Caco-2 (cell line): Measurements from ENCODE around the gene TTC33. TPM values are rescaled to one million over a fixed set of nuclear protein-coding genes. Genes with fewer than 3 reads are reported as not detected.

Source experiments
- BruUV-seq: library from RNA; stranded (reverse); fragments of 400-500 nt; replicated peaks from 2 replicates; lab custom pipeline; 2021; lab: Mats Ljungman, UMichigan
- CTCF ChIA-PET: fragments of 300-600 bp; sonication (Branson Sonifier 250); formaldehyde crosslinking; loops from one replicate; lab custom pipeline; 2022; ENCODE audit warnings: antibody characterized with exemption; lab: Charles Lee
- POLR2A ChIA-PET: fragments of 300-600 bp; sonication (Branson Sonifier 250); formaldehyde crosslinking; loops from one replicate; lab custom pipeline; 2022; ENCODE audit warnings: antibody characterized with exemption; lab: Charles Lee
- DNase-seq, 2 experiments: peaks; one replicate each; pipeline versions ENCODE4 v3.0.0 to v3.0.0-alpha.2; 2020 to 2022
- H3K27me3 ChIP-seq: replicated peaks from 2 replicates; pipeline ENCODE4 v1.6.0; 2011; ENCODE audit warnings: low read length; ENCODE audit not compliant: control insufficient read depth, insufficient read depth
- H3K36me3 ChIP-seq: 2 replicates; pipeline ENCODE4 v1.5.1; 2011; ENCODE audit warnings: low read length; ENCODE audit not compliant: control insufficient read depth, insufficient read depth
- H3K4me1 ChIP-seq: fragments of 250-450 bp; sonication (Bioruptor Pico); 2 replicates; pipeline ENCODE4 v1.5.1; 2020; ENCODE audit warnings: mild to moderate bottlenecking
- H3K4me3 ChIP-seq: 2 replicates; pipeline ENCODE4 v1.5.1; 2011; ENCODE audit warnings: low read depth, mild to moderate bottlenecking, control low read depth, low read length
- H3K9me3 ChIP-seq: fragments of 250-450 bp; sonication (Bioruptor Pico); 2 replicates; pipeline ENCODE4 v1.5.1; 2020; ENCODE audit warnings: mild to moderate bottlenecking, moderate library complexity
- H3K27ac Mint-ChIP-seq: one replicate; pipeline ENCODE4 v1.8.0; 2022; ENCODE audit warnings: mixed read lengths; ENCODE audit not compliant: unreplicated experiment
- H3K27me3 Mint-ChIP-seq: one replicate; pipeline ENCODE4 v1.8.0; 2022; ENCODE audit warnings: mixed read lengths; ENCODE audit not compliant: insufficient read depth, unreplicated experiment
- H3K36me3 Mint-ChIP-seq: one replicate; pipeline ENCODE4 v1.8.0; 2022; ENCODE audit warnings: mild to moderate bottlenecking, mixed read lengths; ENCODE audit not compliant: insufficient read depth, unreplicated experiment
- H3K4me1 Mint-ChIP-seq: one replicate; pipeline ENCODE4 v1.8.0; 2022; ENCODE audit warnings: low read depth, mixed read lengths; ENCODE audit not compliant: unreplicated experiment
- H3K4me3 Mint-ChIP-seq: one replicate; pipeline ENCODE4 v1.8.0; 2022; ENCODE audit warnings: mild to moderate bottlenecking, moderate library complexity, mixed read lengths; ENCODE audit not compliant: unreplicated experiment
- H3K9me3 Mint-ChIP-seq: one replicate; pipeline ENCODE4 v1.8.0; 2022; ENCODE audit warnings: mixed read lengths; ENCODE audit not compliant: unreplicated experiment
- intact Hi-C: fragments of 100-400 bp; cut with micrococcal nuclease; formaldehyde crosslinking; loops from one replicate; pipeline ENCODE4 v1.10.0; 2022; ENCODE audit not compliant: unreplicated experiment
- total RNA-seq: library from RNA; stranded (reverse); gene quantifications from 2 replicates; pipeline ENCODE4 v1.2.3, GENCODE V29; 2022
- TF ChIP-seq, protein P1 (sequence below), 2 experiments: fragments of 200-600 bp in 1 of 2; IDR thresholded peaks; 1 replicate in 1 of 2; 2 replicates in 1 of 2; pipeline versions ENCODE4 v1.5.1 to v1.8.0; 2011 to 2022; ENCODE audit warnings: antibody characterized with exemption in 1 of 2, control low read depth in 1 of 2, inconsistent platforms in 1 of 2, low read depth in 1 of 2, low read length in 1 of 2, mild to moderate bottlenecking in 1 of 2, moderate library complexity in 1 of 2; ENCODE audit not compliant: insufficient read depth in 1 of 2, severe bottlenecking in 1 of 2, unreplicated experiment in 1 of 2

TTC33 gene
- total RNA-seq, 1 experiment from 2014 or later = 8.6 TPM

DNA sequence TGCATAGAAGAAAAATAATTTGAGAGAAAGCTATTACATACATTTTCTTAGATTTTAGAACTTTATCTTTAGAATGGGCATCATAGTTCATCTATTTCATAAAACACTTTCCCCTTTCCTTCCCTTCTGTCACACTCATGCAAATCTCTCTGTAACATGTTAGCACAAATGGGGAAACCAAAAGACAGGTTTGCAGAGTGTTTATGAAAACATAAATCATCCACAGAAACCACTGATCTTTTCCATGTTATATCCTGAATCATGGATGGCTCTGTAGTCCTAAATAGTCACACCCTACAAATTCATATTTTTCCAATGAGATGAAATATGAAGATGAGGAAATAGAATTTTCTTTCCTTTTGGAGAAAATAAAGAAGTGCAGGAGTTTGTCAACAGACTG lies 198.9 kb downstream of the TTC33 start:
- no peaks in the 10 kb centered on the region for H3K36me3 Mint-ChIP-seq
- H3K4me3 Mint-ChIP-seq = no peak overlapping the region

DNA sequence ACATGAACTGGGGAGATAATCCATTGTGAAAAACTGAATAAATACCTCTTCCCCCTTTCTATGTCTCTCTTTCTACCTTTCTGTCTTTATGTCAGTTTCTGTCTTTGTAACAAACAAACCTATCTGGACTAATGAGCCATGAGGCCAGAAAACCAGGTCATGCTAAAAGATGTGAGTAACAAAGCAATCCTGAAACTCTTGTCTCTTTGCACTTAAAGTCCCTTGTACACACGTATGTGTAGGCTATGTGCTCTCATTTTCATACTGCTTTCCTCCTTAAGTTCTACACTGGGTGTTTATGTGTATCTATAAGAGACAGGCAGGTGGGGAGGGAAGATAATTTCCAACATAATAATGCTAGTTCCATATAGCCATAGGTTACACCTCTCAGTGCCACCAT lies 199.9 kb downstream of the TTC33 start:
- POLR2A ChIA-PET = no interaction called here
- Mint-ChIP-seq H3K4me3 (no peak overlapping the region), H3K27ac (no peak overlapping the region)

More for the DNA sequence above, 198.9 kb downstream of the TTC33 start:
- intact Hi-C loops = no loop called here
- BruUV-seq = no TSS peak
- DNase-seq = no peak
- Mint-ChIP-seq H3K4me1 (peaks cover 6% of the 10 kb centered on the region), H3K27me3 (no peaks in the 10 kb centered on the region), H3K9me3 (no peaks in the 10 kb centered on the region), H3K27ac (no peak overlapping the region)
- ChIA-PET POLR2A (no interaction called here), CTCF (no interaction called here)
- H3K4me3 ChIP-seq = no peak overlapping the region
- TF ChIP-seq, protein P1, sequence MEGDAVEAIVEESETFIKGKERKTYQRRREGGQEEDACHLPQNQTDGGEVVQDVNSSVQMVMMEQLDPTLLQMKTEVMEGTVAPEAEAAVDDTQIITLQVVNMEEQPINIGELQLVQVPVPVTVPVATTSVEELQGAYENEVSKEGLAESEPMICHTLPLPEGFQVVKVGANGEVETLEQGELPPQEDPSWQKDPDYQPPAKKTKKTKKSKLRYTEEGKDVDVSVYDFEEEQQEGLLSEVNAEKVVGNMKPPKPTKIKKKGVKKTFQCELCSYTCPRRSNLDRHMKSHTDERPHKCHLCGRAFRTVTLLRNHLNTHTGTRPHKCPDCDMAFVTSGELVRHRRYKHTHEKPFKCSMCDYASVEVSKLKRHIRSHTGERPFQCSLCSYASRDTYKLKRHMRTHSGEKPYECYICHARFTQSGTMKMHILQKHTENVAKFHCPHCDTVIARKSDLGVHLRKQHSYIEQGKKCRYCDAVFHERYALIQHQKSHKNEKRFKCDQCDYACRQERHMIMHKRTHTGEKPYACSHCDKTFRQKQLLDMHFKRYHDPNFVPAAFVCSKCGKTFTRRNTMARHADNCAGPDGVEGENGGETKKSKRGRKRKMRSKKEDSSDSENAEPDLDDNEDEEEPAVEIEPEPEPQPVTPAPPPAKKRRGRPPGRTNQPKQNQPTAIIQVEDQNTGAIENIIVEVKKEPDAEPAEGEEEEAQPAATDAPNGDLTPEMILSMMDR (IDR thresholded peaks at IDR 0.05; ENCODE audit: insufficient read depth in 1 of 2, low read depth in 1 of 2, low read length in 1 of 2, severe bottlenecking in 1 of 2, unreplicated experiment in 1 of 2) = no peak
- H3K36me3 ChIP-seq = no peaks in the 10 kb centered on the region
- 0 out of 2 replicates have a peak, but pooled peaks cover 7% of the 10 kb centered on the region for H3K4me1 ChIP-seq
- no peaks in the 10 kb centered on the region for H3K9me3 ChIP-seq
- H3K27me3 ChIP-seq = no peaks in the 10 kb centered on the region

DNA sequence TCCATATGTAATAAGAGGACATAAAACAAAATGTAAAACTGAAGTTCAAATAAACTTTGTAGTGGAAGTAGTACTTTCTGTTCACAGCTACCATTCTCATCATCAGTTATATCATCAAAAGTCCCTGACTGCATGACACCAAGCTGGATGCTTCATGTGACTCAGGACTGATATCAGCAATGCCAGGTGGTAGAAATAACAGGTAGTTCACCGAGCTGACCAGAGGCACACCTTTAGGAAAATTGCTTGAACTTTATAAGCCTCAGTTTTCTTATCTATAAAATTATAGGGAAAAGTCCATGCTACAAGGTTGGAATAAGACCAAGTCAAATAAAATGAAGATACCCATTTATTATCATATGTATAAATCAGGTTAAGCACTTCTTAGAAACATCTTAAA lies 200.9 kb downstream of the TTC33 start:
- ChIA-PET POLR2A (no interaction called here), CTCF (no interaction called here)
- H3K36me3 Mint-ChIP-seq = no peaks in the 10 kb centered on the region
- H3K4me1 Mint-ChIP-seq = peaks cover 8% of the 10 kb centered on the region
- H3K9me3 Mint-ChIP-seq = no peaks in the 10 kb centered on the region
- H3K27me3 Mint-ChIP-seq = no peaks in the 10 kb centered on the region
- Histone ChIP-seq H3K36me3 (no peaks in the 10 kb centered on the region), H3K4me3 (no peak overlapping the region), H3K27me3 (no peaks in the 10 kb centered on the region), H3K4me1 (0 out of 2 replicates have a peak, but pooled peaks cover 7% of the 10 kb centered on the region), H3K9me3 (no peaks in the 10 kb centered on the region)
- H3K4me3 Mint-ChIP-seq = no peak overlapping the region
- TF ChIP-seq, protein P1 (IDR thresholded peaks at IDR 0.05; ENCODE audit: insufficient read depth in 1 of 2, low read depth in 1 of 2, low read length in 1 of 2, severe bottlenecking in 1 of 2, unreplicated experiment in 1 of 2) = no peak
- BruUV-seq = no TSS peak
- no peak overlapping the region for H3K27ac Mint-ChIP-seq
- no peak for DNase-seq
- intact Hi-C loops = no loop called here

More for the DNA sequence above, 199.9 kb downstream of the TTC33 start:
- Histone ChIP-seq H3K27me3 (no peaks in the 10 kb centered on the region), H3K9me3 (no peaks in the 10 kb centered on the region), H3K4me3 (no peak overlapping the region), H3K36me3 (no peaks in the 10 kb centered on the region), H3K4me1 (0 out of 2 replicates have a peak, but pooled peaks cover 7% of the 10 kb centered on the region)
- no peaks in the 10 kb centered on the region for H3K9me3 Mint-ChIP-seq
- BruUV-seq = no TSS peak
- TF ChIP-seq, protein P1 (IDR thresholded peaks at IDR 0.05; ENCODE audit: insufficient read depth in 1 of 2, low read depth in 1 of 2, low read length in 1 of 2, severe bottlenecking in 1 of 2, unreplicated experiment in 1 of 2) = no peak
- H3K36me3 Mint-ChIP-seq = no peaks in the 10 kb centered on the region
- no peak for DNase-seq
- peaks cover 8% of the 10 kb centered on the region for H3K4me1 Mint-ChIP-seq
- CTCF ChIA-PET = no interaction called here
- intact Hi-C loops = no loop called here
- H3K27me3 Mint-ChIP-seq = no peaks in the 10 kb centered on the region
